Osteoblast (primary cell): ENCODE results near the gene BICD2. TPM values are rescaled to one million over a fixed set of nuclear protein-coding genes. Genes with fewer than 3 reads are reported as not detected.

Experiments
- DNase-seq: peaks from one replicate; pipeline ENCODE4 v3.0.0; 2011; ENCODE audit warnings: low spot score, mixed read lengths; ENCODE audit not compliant: insufficient read length; ENCODE audit errors: missing footprints
- H2AFZ ChIP-seq: 2 replicates; pipeline ENCODE4 v1.6.0; 2011; ENCODE audit warnings: mild to moderate bottlenecking, low read length
- H3K27ac ChIP-seq: 2 replicates; pipeline ENCODE4 v1.5.1; 2011; ENCODE audit warnings: mild to moderate bottlenecking, low read depth, low read length, moderate library complexity
- H3K27me3 ChIP-seq: 2 replicates; pipeline ENCODE4 v1.6.0; 2012; ENCODE audit warnings: mild to moderate bottlenecking, control low read depth, inconsistent platforms, low read length, moderate library complexity; ENCODE audit not compliant: insufficient read depth
- H3K36me3 ChIP-seq: 2 replicates; pipeline ENCODE4 v1.5.1; 2011; ENCODE audit warnings: mild to moderate bottlenecking, low read length, control low read depth, moderate library complexity; ENCODE audit not compliant: insufficient read depth
- H3K4me1 ChIP-seq: 2 replicates; pipeline ENCODE4 v1.5.1; 2011; ENCODE audit warnings: mild to moderate bottlenecking, low read length, control low read depth, moderate library complexity; ENCODE audit not compliant: insufficient read depth
- H3K4me2 ChIP-seq: 2 replicates; pipeline ENCODE4 v1.6.0; 2011; ENCODE audit warnings: mild to moderate bottlenecking, low read length; ENCODE audit not compliant: insufficient read depth
- H3K4me3 ChIP-seq: fragments of 200-600 bp; sonication (generic); 3 replicates; pipeline ENCODE4 v1.5.1; 2012; ENCODE audit warnings: mild to moderate bottlenecking, low read length, inconsistent platforms; ENCODE audit not compliant: insufficient read depth
- H3K79me2 ChIP-seq: 2 replicates; pipeline ENCODE4 v1.6.0; 2012; ENCODE audit warnings: mild to moderate bottlenecking, low read length, control low read depth, inconsistent platforms; ENCODE audit not compliant: insufficient read depth
- H3K9me3 ChIP-seq: 2 replicates; pipeline ENCODE4 v1.5.1; 2011; ENCODE audit warnings: low read depth, low read length, control low read depth
- H4K20me1 ChIP-seq: 2 replicates; pipeline ENCODE4 v1.6.0; 2012; ENCODE audit warnings: mild to moderate bottlenecking, low read length, control low read depth; ENCODE audit not compliant: insufficient read depth
- CTCF ChIP-seq: IDR thresholded peaks from 2 replicates; pipeline ENCODE4 v1.5.1; 2011; ENCODE audit warnings: mild to moderate bottlenecking, low read depth, low read length, moderate library complexity; ENCODE audit errors: extremely low read depth
- total RNA-seq: library from RNA; depleted of rRNA; stranded (reverse); fragments of >200 nt; gene quantifications from 2 replicates; pipeline ENCODE4 v1.2.3, GENCODE V29; 2012

The BICD2 gene
- total RNA-seq, 1 donor = 31.8 TPM

GRCh38 chr9:92795598-92796336 is 31.1 kb upstream of the BICD2 start:
- DNase-seq = no peak
- Histone ChIP-seq H3K4me3 (no peak overlapping the region), H3K27me3 (peaks cover 40% of the 10 kb centered on the region), H3K4me1 (no peaks in the 10 kb centered on the region), H3K9me3 (no peaks in the 10 kb centered on the region), H3K27ac (no peak overlapping the region), H2AFZ (no peak overlapping the region), H3K36me3 (no peaks in the 10 kb centered on the region), H3K79me2 (no peaks in the 10 kb centered on the region), H4K20me1 (no peaks in the 10 kb centered on the region), H3K4me2 (no peak overlapping the region)
- TF ChIP-seq CTCF = no peak

DNA sequence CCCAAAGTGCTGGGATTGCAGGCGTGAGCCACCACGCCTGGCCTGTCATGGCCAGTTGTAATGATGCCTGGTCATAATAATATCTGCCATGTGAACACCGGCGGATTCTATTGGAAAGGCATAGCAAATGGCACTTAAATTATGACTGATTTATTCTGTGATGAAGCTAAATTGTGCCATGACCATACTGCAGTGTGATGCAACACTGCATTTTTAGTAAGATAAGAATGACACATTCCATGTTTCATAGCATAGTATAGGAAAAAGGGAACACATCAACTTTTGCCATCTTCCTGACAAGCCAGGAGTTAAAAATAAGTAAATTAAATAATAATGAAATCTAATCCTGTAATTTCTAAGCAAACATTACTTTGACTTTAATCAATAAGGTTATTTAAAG is 30.4 kb upstream of the BICD2 start:
- Histone ChIP-seq H4K20me1 (no peaks in the 10 kb centered on the region), H3K4me1 (no peaks in the 10 kb centered on the region), H2AFZ (no peak overlapping the region), H3K36me3 (no peaks in the 10 kb centered on the region), H3K27me3 (peaks cover 40% of the 10 kb centered on the region), H3K4me2 (no peak overlapping the region), H3K4me3 (no peak overlapping the region), H3K27ac (no peak overlapping the region), H3K9me3 (no peaks in the 10 kb centered on the region), H3K79me2 (no peaks in the 10 kb centered on the region)
- DNase-seq = peak; percentile 27
- TF ChIP-seq CTCF = no peak

DNA sequence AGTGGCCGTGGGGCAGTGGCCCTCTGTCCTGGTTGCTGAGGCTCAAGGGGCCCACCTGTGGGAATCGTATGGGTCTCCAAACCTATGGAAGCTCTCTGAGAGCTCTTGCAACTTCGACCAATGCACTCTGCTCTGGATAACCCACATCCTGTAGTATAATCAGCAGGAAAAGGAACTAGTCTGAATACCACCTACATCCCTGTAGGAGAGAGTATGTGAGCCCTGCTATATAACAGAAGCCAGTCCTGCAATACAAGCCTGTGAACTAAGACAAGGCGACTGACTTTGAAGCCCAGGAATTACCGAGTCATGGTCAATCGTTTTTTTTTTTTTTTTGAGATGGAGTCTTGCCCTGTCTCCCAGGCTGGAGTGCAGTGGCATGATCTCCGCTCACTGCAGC is 29.8 kb upstream of the BICD2 start:
- Histone ChIP-seq H3K9me3 (no peaks in the 10 kb centered on the region), H3K27me3 (peaks cover 40% of the 10 kb centered on the region), H3K4me3 (no peak overlapping the region)

More for the DNA sequence above, 29.8 kb upstream of the BICD2 start:
- no peak overlapping the region for H3K4me2 ChIP-seq
- no peaks in the 10 kb centered on the region for H4K20me1 ChIP-seq
- no peaks in the 10 kb centered on the region for H3K79me2 ChIP-seq
- no peak overlapping the region for H2AFZ ChIP-seq
- TF ChIP-seq CTCF = no peak
- H3K36me3 ChIP-seq = no peaks in the 10 kb centered on the region
- DNase-seq = peak; percentile 37
- H3K27ac ChIP-seq = no peak overlapping the region
- no peaks in the 10 kb centered on the region for H3K4me1 ChIP-seq
